ENCODE measurements around the gene ATP9A. TPM values are rescaled to one million over a fixed set of nuclear protein-coding genes. Genes with fewer than 3 reads are reported as not detected.
A peak's percentile ranks its signal among the peaks of the same experiment; 100 is the strongest.
"Not testable (repeated sequence)": the region's sequence is repeated elsewhere in the genome, so short reads cannot be mapped to it uniquely, and the experiment has no call there.

Gene ATP9A
- total RNA-seq, 1 donor from 2014 or later: 32.1 TPM

GRCh38 chr20:51745804-51746203, 22.4 kb downstream of the ATP9A start:
- H3K27ac ChIP-seq: no peak overlapping the region

DNA sequence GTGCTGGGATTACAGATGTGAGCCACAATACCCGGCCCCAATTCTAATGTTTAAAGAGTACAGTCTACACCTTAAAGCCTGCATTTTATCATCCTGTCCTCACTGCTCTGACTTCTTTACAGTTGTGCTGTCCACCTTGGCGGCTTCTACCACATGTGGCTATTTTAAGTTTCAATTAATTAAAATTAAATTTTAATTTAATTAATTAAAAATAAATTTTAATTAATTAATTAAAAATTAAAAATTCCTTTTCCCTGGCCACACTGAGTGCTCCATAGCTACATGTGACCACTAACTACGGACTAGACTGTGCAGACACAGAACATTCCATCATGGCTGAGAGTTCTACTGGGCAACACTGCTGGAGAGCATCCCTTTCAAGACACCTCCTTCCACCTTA, 27.4 kb downstream of the ATP9A start:
- Histone ChIP-seq H3K27ac (no peak overlapping the region), H3K27me3 (no peaks in the 10 kb centered on the region), H3K4me3 (no peak overlapping the region), H3K36me3 (no peaks in the 10 kb centered on the region), H3K4me1 (peaks cover 18% of the 10 kb centered on the region), H3K9me3 (no peaks in the 10 kb centered on the region)
- TF ChIP-seq CTCF (IDR thresholded peaks at IDR 0.05): no peak
- ATAC-seq (no peak), DNase-seq (no peak)
- intact Hi-C loops (cut with DNase I): no loop called here

More at GRCh38 chr20:51745804-51746203, 22.4 kb downstream of the ATP9A start:
- intact Hi-C loops (cut with DNase I): no loop called here
- no peak for TF ChIP-seq CTCF (IDR thresholded peaks at IDR 0.05)
- H3K4me1 ChIP-seq: peaks cover 29% of the 10 kb centered on the region
- no peak for ATAC-seq
- H3K27me3 ChIP-seq: no peaks in the 10 kb centered on the region
- no peak overlapping the region for H3K4me3 ChIP-seq
- DNase-seq: no peak
- H3K9me3 ChIP-seq: no peaks in the 10 kb centered on the region
- H3K36me3 ChIP-seq: no peaks in the 10 kb centered on the region

DNA sequence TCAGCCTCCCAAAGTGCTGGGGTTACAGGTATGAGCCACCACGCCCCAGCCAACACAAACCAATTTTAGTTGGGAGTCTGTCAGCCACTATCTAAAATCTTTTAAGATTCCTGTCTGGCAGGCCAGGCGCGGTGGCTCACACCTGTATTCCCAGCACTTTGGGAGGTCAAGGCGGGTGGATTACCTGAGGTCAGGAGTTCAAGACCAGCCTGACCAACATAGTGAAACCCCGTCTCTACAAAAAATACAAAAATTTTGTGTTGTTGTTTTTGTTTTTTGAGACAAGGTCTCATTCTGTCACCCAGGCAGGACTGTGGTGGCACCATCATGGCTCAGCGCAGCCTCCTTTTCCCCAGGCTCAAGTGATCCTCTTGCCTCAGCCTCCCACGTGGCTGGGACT, 27.9 kb downstream of the ATP9A start:
- H3K27ac ChIP-seq; intact Hi-C loops (cut with DNase I); DNase-seq; H3K9me3 ChIP-seq; H3K27me3 ChIP-seq; H3K36me3 ChIP-seq; ATAC-seq; H3K4me3 ChIP-seq: not testable (repeated sequence)
- peaks cover 20% of the 10 kb centered on the region for H3K4me1 ChIP-seq

DNA sequence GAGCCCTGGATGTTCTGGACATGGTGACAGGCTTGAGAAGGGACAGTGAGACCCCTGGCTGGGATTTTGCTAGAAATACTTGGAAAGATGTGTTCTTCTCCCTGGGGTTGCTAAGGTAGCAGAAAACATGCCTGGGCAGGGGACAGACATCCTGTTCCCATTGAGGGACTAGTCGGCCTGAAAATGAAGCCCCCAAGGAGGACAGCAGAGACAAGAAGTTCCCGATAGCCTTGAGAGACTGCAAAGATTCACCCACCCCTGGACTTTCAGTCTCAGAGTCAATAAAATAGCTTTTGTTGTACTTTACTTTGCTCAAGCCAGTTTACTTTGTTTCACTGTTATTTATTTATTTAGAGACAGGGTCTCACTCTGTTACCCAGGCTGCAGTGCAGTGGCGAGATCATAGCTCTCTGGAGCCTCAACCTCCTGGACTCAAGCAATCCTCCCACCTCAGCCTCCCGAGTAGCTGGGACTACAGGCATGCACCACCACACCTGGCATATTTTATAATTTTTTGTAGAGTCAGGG, 28.4 kb downstream of the ATP9A start:
- intact Hi-C loops (cut with DNase I): no loop called here
- DNase-seq: no peak
- H3K27ac ChIP-seq: no peak overlapping the region

DNA sequence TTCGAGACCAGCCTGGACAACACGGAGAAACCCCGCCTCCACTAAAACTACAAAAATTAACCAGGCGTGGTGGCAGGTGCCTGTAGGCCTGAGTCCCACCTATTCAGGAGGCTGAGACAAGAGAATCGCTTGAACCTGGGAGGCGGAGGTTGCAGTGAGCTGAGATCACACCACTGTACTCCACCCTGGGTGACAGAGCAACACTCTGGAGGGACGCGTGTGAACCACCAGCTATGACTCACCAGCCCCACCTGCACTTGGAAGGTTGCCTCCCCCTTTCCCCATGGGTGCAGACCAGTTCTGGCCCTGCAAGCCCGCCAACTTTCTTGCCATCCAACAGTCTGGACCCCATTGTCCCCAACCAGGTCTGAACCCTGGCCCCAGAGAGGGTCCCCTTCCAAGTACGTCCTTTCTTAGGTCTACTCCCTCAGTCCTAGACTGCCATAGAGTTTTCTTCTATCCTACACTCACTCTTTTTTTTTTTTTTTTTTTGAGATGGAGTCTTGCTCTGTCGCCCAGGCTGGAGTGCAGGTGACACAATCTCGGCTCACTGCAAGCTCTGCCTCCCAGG, 29.2 kb downstream of the ATP9A start:
- no peak overlapping the region for H3K27ac ChIP-seq
- H3K9me3 ChIP-seq: no peaks in the 10 kb centered on the region
- DNase-seq: no peak
- peak; percentile 33 for ATAC-seq
- intact Hi-C loops (cut with DNase I): no loop called here
- no peaks in the 10 kb centered on the region for H3K27me3 ChIP-seq
- no peaks in the 10 kb centered on the region for H3K36me3 ChIP-seq
- H3K4me3 ChIP-seq: no peak overlapping the region
- TF ChIP-seq CTCF (IDR thresholded peaks at IDR 0.05): no peak
- peaks cover 23% of the 10 kb centered on the region for H3K4me1 ChIP-seq

More for the DNA sequence above, 28.4 kb downstream of the ATP9A start:
- H3K9me3 ChIP-seq: no peaks in the 10 kb centered on the region
- no peaks in the 10 kb centered on the region for H3K27me3 ChIP-seq
- H3K4me3 ChIP-seq: no peak overlapping the region
- peaks cover 23% of the 10 kb centered on the region for H3K4me1 ChIP-seq
- ATAC-seq: no peak
- TF ChIP-seq CTCF (IDR thresholded peaks at IDR 0.05): no peak
- H3K36me3 ChIP-seq: no peaks in the 10 kb centered on the region

DNA sequence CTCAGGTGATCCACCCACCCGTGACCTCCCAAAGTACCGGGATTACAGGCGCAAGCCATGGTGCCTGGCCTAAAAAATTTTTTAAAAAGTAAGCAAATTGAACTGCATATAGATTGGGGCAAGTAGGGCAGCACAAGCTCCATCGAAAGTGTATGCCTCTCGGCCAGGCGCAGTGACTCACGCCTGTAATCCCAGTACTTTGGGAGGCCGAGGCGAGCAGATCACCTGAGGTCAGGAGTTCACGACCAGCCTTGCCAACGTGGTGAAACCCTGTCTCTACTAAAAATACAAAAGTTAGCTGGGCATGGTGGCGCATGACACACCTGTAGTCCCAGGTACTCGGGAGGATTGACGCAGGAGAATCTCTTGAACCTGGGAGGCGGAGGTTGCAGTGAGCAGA, 29.9 kb downstream of the ATP9A start:
- ATAC-seq; H3K4me3 ChIP-seq; H3K36me3 ChIP-seq; H3K27me3 ChIP-seq; intact Hi-C loops (cut with DNase I); H3K27ac ChIP-seq; DNase-seq; H3K9me3 ChIP-seq: not testable (repeated sequence)
- peaks cover 23% of the 10 kb centered on the region for H3K4me1 ChIP-seq

DNA sequence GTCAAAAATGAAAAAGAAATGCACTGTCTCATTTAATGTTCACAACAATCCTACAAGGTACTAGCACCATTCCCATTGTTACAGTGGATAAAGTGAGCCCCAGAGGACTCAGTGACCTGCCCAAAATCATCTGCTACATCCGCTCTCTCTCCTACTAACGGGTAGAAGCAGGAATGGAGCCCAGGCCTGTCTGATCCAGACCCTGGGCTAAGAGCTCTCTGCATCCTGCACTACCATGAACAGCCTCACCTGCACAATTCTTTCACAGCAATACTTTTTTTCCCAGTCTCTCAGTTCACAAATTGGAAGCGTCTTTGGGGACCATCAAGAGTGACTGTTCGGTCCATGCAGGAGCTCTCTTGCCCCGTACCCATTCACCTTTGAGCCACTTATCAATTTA, 31.2 kb downstream of the ATP9A start:
- Histone ChIP-seq H3K4me1 (peaks cover 9% of the 10 kb centered on the region), H3K36me3 (no peaks in the 10 kb centered on the region), H3K4me3 (no peak overlapping the region), H3K27ac (no peak overlapping the region), H3K9me3 (no peaks in the 10 kb centered on the region), H3K27me3 (no peaks in the 10 kb centered on the region)
- no peak for TF ChIP-seq CTCF (IDR thresholded peaks at IDR 0.05)
- ATAC-seq (no peak), DNase-seq (no peak)
- intact Hi-C loops (cut with DNase I): no loop called here
